ENCODE results near the gene ACBD4.

The ACBD4 gene

DNA sequence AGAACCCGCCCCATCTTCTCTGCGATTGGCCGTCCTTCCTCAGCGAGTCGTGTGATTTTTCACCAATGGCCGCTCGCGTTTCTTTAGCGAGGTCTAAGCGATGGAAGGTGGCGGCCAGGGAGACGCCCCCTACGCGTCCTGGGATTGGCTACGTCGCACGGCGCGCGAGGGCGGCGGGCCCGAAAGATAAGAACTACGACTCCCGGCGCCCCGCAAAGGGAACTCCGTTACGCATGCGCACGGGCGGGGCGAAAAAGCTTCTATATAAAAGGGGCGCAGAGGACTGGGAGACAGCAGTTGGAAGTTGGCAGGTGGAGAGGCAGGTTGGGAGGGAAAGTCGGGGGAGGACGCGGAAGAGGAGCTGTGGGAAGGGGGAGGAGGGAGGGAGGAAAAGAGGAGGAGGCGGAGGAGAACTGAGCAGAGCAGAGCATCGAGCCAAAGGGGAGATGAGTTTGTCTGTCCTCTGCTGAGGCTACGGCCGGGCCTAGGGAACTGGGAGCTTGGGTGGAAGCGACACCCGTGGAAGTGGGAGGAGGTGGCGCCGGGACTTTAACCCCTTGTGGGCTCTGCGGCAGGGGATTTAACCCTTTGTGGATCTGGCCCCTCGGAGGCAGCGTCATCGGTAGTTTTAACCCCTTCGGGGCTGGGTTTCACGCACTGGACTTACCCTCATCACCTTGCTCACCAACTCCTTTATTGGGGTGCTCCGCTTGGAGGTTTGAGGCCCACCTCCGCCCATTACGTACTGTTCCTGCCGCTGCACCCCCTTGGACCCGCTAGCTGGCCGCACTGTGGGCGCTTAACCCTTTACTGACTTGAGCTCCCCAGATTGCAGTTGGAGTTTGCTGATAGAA lies 12.9 kb downstream of the ACBD4 start, which contains the start of gene HEXIM1 (continued):
- TF ChIP-seq, protein P1, sequence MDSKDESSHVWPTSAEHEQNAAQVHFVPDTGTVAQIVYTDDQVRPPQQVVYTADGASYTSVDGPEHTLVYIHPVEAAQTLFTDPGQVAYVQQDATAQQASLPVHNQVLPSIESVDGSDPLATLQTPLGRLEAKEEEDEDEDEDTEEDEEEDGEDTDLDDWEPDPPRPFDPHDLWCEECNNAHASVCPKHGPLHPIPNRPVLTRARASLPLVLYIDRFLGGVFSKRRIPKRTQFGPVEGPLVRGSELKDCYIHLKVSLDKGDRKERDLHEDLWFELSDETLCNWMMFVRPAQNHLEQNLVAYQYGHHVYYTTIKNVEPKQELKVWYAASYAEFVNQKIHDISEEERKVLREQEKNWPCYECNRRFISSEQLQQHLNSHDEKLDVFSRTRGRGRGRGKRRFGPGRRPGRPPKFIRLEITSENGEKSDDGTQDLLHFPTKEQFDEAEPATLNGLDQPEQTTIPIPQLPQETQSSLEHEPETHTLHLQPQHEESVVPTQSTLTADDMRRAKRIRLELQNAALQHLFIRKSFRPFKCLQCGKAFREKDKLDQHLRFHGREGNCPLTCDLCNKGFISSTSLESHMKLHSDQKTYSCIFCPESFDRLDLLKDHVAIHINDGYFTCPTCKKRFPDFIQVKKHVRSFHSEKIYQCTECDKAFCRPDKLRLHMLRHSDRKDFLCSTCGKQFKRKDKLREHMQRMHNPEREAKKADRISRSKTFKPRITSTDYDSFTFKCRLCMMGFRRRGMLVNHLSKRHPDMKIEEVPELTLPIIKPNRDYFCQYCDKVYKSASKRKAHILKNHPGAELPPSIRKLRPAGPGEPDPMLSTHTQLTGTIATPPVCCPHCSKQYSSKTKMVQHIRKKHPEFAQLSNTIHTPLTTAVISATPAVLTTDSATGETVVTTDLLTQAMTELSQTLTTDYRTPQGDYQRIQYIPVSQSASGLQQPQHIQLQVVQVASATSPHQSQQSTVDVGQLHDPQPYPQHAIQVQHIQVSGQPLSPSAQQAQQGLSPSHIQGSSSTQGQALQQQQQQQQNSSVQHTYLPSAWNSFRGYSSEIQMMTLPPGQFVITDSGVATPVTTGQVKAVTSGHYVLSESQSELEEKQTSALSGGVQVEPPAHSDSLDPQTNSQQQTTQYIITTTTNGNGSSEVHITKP (tag by site-specific recombination; IDR thresholded peaks at IDR 0.05), result no peak
- TF ChIP-seq ZNF544 (tag by site-specific recombination; IDR thresholded peaks at IDR 0.05) (no peak), GFI1B (tag by site-specific recombination; IDR thresholded peaks at IDR 0.05) (peak; percentile 80), ZNF585B (tag by site-specific recombination; IDR thresholded peaks at IDR 0.05) (no peak; the same call in 1 of the 2 replicates), ZNF223 (tag by site-specific recombination; IDR thresholded peaks at IDR 0.05) (peak; percentile 61; the same call in 1 of the 2 replicates), OVOL3 (tag by site-specific recombination; IDR thresholded peaks at IDR 0.05) (peak; percentile 93), ZNF404 (tag by site-specific recombination; IDR thresholded peaks at IDR 0.05) (peak; percentile 13; the same call in 1 of the 2 replicates), ZNF2 (tag by site-specific recombination; IDR thresholded peaks at IDR 0.05) (peak; percentile 99), ZNF549 (tag by site-specific recombination; IDR thresholded peaks at IDR 0.05) (no peak), ZNF560 (tag by site-specific recombination; IDR thresholded peaks at IDR 0.05; ENCODE audit: borderline replicate concordance) (no peak), KLF10 (tag by site-specific recombination; IDR thresholded peaks at IDR 0.05) (0 out of 2 replicates have a peak, but pooled peaks have one; percentile 13), ZNF621 (tag by site-specific recombination; IDR thresholded peaks at IDR 0.05) (no peak), ZNF514 (tag by site-specific recombination; IDR thresholded peaks at IDR 0.05) (no peak), ZNF184 (tag by site-specific recombination; IDR thresholded peaks at IDR 0.05) (peak; percentile 76), ZXDB (tag by site-specific recombination; IDR thresholded peaks at IDR 0.05) (peak; percentile 97), ZNF174 (tag by site-specific recombination; IDR thresholded peaks at IDR 0.05) (no peak)
- TF ChIP-seq, protein P2, sequence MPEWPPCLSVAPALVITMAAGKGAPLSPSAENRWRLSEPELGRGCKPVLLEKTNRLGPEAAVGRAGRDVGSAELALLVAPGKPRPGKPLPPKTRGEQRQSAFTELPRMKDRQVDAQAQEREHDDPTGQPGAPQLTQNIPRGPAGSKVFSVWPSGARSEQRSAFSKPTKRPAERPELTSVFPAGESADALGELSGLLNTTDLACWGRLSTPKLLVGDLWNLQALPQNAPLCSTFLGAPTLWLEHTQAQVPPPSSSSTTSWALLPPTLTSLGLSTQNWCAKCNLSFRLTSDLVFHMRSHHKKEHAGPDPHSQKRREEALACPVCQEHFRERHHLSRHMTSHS (tag by site-specific recombination; IDR thresholded peaks at IDR 0.05), result peak; percentile 46; the same call in 1 of the 2 replicates
- TF ChIP-seq, protein P3, sequence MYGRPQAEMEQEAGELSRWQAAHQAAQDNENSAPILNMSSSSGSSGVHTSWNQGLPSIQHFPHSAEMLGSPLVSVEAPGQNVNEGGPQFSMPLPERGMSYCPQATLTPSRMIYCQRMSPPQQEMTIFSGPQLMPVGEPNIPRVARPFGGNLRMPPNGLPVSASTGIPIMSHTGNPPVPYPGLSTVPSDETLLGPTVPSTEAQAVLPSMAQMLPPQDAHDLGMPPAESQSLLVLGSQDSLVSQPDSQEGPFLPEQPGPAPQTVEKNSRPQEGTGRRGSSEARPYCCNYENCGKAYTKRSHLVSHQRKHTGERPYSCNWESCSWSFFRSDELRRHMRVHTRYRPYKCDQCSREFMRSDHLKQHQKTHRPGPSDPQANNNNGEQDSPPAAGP (tag by site-specific recombination; IDR thresholded peaks at IDR 0.05), result peak; percentile 100
- TF ChIP-seq, protein P4, sequence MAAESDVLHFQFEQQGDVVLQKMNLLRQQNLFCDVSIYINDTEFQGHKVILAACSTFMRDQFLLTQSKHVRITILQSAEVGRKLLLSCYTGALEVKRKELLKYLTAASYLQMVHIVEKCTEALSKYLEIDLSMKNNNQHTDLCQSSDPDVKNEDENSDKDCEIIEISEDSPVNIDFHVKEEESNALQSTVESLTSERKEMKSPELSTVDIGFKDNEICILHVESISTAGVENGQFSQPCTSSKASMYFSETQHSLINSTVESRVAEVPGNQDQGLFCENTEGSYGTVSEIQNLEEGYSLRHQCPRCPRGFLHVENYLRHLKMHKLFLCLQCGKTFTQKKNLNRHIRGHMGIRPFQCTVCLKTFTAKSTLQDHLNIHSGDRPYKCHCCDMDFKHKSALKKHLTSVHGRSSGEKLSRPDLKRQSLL (tag by site-specific recombination; IDR thresholded peaks at IDR 0.05), result peak; percentile 88
- TF ChIP-seq, protein P5, sequence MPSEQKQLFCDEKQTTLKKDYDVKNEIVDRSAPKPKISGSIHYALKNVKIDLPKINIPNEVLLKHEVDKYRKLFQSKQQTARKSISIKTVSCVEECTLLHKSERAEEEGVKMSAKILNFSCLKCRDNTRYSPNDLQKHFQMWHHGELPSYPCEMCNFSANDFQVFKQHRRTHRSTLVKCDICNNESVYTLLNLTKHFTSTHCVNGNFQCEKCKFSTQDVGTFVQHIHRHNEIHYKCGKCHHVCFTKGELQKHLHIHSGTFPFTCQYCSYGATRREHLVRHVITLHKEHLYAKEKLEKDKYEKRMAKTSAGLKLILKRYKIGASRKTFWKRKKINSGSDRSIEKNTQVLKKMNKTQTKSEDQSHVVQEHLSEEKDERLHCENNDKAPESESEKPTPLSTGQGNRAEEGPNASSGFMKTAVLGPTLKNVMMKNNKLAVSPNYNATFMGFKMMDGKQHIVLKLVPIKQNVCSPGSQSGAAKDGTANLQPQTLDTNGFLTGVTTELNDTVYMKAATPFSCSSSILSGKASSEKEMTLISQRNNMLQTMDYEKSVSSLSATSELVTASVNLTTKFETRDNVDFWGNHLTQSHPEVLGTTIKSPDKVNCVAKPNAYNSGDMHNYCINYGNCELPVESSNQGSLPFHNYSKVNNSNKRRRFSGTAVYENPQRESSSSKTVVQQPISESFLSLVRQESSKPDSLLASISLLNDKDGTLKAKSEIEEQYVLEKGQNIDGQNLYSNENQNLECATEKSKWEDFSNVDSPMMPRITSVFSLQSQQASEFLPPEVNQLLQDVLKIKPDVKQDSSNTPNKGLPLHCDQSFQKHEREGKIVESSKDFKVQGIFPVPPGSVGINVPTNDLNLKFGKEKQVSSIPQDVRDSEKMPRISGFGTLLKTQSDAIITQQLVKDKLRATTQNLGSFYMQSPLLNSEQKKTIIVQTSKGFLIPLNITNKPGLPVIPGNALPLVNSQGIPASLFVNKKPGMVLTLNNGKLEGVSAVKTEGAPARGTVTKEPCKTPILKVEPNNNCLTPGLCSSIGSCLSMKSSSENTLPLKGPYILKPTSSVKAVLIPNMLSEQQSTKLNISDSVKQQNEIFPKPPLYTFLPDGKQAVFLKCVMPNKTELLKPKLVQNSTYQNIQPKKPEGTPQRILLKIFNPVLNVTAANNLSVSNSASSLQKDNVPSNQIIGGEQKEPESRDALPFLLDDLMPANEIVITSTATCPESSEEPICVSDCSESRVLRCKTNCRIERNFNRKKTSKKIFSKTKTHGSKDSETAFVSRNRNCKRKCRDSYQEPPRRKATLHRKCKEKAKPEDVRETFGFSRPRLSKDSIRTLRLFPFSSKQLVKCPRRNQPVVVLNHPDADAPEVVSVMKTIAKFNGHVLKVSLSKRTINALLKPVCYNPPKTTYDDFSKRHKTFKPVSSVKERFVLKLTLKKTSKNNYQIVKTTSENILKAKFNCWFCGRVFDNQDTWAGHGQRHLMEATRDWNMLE (tag by site-specific recombination; conservative IDR thresholded peaks at IDR 0.05; ENCODE audit: low read depth), result peak; percentile 27; the same call in 1 of the 2 replicates
- TF ChIP-seq, protein P6, sequence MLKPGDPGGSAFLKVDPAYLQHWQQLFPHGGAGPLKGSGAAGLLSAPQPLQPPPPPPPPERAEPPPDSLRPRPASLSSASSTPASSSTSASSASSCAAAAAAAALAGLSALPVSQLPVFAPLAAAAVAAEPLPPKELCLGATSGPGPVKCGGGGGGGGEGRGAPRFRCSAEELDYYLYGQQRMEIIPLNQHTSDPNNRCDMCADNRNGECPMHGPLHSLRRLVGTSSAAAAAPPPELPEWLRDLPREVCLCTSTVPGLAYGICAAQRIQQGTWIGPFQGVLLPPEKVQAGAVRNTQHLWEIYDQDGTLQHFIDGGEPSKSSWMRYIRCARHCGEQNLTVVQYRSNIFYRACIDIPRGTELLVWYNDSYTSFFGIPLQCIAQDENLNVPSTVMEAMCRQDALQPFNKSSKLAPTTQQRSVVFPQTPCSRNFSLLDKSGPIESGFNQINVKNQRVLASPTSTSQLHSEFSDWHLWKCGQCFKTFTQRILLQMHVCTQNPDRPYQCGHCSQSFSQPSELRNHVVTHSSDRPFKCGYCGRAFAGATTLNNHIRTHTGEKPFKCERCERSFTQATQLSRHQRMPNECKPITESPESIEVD (tag by site-specific recombination; IDR thresholded peaks at IDR 0.05), result no peak; the same call in 1 of the 2 replicates
- TF ChIP-seq, protein P7, sequence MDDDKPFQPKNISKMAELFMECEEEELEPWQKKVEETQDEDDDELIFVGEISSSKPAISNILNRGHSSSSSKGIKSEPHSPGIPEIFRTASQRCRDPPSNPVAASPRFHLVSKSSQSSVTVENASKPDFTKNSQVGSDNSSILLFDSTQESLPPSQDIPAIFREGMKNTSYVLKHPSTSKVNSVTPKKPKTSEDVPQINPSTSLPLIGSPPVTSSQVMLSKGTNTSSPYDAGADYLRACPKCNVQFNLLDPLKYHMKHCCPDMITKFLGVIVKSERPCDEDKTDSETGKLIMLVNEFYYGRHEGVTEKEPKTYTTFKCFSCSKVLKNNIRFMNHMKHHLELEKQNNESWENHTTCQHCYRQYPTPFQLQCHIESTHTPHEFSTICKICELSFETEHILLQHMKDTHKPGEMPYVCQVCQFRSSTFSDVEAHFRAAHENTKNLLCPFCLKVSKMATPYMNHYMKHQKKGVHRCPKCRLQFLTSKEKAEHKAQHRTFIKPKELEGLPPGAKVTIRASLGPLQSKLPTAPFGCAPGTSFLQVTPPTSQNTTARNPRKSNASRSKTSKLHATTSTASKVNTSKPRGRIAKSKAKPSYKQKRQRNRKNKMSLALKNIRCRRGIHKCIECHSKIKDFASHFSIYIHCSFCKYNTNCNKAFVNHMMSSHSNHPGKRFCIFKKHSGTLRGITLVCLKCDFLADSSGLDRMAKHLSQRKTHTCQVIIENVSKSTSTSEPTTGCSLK (tag by site-specific recombination; IDR thresholded peaks at IDR 0.05), result no peak

Data from HEK293 (cell line).